Measurements from ENCODE around the gene BTBD18. TPM values are rescaled to one million over a fixed set of nuclear protein-coding genes. Genes with fewer than 3 reads are reported as not detected.
A peak's percentile ranks its signal among the peaks of the same experiment; 100 is the strongest.

BTBD18 gene
- total RNA-seq, 4 donors from 2014 or later = not detected

- intact Hi-C loops (cut with DNase I) = no loop called here
- Histone ChIP-seq H3K36me3 (no peaks in the 10 kb centered on the region), H3K27ac (replicated peaks in 1 of 4) (peak overlapping the region; percentile 75 to 82 (median 78)), H3K9me3 (no peaks in the 10 kb centered on the region), H3K4me1 (peaks cover 93 to 100% (median 99%) of the 10 kb centered on the region in 4 donors), H3K27me3 (no peaks in the 10 kb centered on the region), H3K4me3 (peak overlapping the region; percentile 9 to 20 (median 12))
- 31% methylated on average over 3 of the region's 3 CpGs for WGBS
- no peak for DNase-seq (ENCODE audit: extremely low spot score)
- TF ChIP-seq POLR2AphosphoS5 (IDR thresholded peaks at IDR 0.05) = no peak
- no peak for TF ChIP-seq EP300 (IDR thresholded peaks at IDR 0.05)
- no peak for TF ChIP-seq CTCF (IDR thresholded peaks at IDR 0.05)
- TF ChIP-seq POLR2A (IDR thresholded peaks at IDR 0.05; ENCODE audit: low read depth) = no peak
These were observed 24.5 kb upstream of the BTBD18 start for GRCh38 chr11:57776031-57776521.

- intact Hi-C loops (cut with DNase I) = no loop called here
- Histone ChIP-seq H3K36me3 (no peaks in the 10 kb centered on the region), H3K27ac (replicated peaks in 1 of 4) (peak overlapping the region; percentile 75 to 82 (median 78)), H3K9me3 (no peaks in the 10 kb centered on the region), H3K27me3 (no peaks in the 10 kb centered on the region), H3K4me1 (peaks cover 92 to 100% (median 98%) of the 10 kb centered on the region in 4 donors), H3K4me3 (peak overlapping the region; percentile 9 to 20 (median 12))
- DNase-seq (ENCODE audit: extremely low spot score) = no peak
- 41% methylated on average over 5 of the region's 5 CpGs for WGBS
- no peak for TF ChIP-seq POLR2AphosphoS5 (IDR thresholded peaks at IDR 0.05)
These were observed 23.9 kb upstream of the BTBD18 start for GRCh38 chr11:57775491-57775890.

- no peaks in the 10 kb centered on the region for H3K27me3 ChIP-seq
- H3K27ac ChIP-seq (replicated peaks in 1 of 4) = peak overlapping the region in 1 of 4 donors; percentile 26
- no peaks in the 10 kb centered on the region for H3K36me3 ChIP-seq
- DNase-seq (ENCODE audit: extremely low spot score) = no peak
- WGBS = 73% methylated on average over 5 of the region's 5 CpGs
- H3K4me3 ChIP-seq = no peak overlapping the region
- peaks cover 90 to 98% (median 94%) of the 10 kb centered on the region in 4 donors for H3K4me1 ChIP-seq
- intact Hi-C loops (cut with DNase I) = no loop called here
- no peaks in the 10 kb centered on the region for H3K9me3 ChIP-seq
- TF ChIP-seq EP300 (IDR thresholded peaks at IDR 0.05) (no peak), CTCF (IDR thresholded peaks at IDR 0.05) (no peak), POLR2A (IDR thresholded peaks at IDR 0.05; ENCODE audit: low read depth) (no peak), POLR2AphosphoS5 (IDR thresholded peaks at IDR 0.05) (no peak)
These were observed 21.5 kb upstream of the BTBD18 start for GRCh38 chr11:57773026-57773598.

GRCh38 chr11:57772562-57772961 lies 20.9 kb upstream of the BTBD18 start:
- 61% methylated on average over 4 of the region's 4 CpGs for WGBS

GRCh38 chr11:57771365-57771764 lies 19.7 kb upstream of the BTBD18 start:
- no peak overlapping the region for H3K27ac ChIP-seq (replicated peaks in 1 of 4)
- H3K36me3 ChIP-seq = no peaks in the 10 kb centered on the region
- no peaks in the 10 kb centered on the region for H3K9me3 ChIP-seq
- no peak overlapping the region for H3K4me3 ChIP-seq
- no peak for DNase-seq (ENCODE audit: extremely low spot score)
- peaks cover 79 to 97% (median 94%) of the 10 kb centered on the region in 4 donors for H3K4me1 ChIP-seq
- TF ChIP-seq POLR2AphosphoS5 (IDR thresholded peaks at IDR 0.05) = no peak
- TF ChIP-seq CTCF (IDR thresholded peaks at IDR 0.05) = no peak
- TF ChIP-seq EP300 (IDR thresholded peaks at IDR 0.05) = no peak
- no peak for TF ChIP-seq POLR2A (IDR thresholded peaks at IDR 0.05; ENCODE audit: low read depth)
- intact Hi-C loops (cut with DNase I) = no loop called here
- H3K27me3 ChIP-seq = no peaks in the 10 kb centered on the region
- WGBS = 86% methylated on average over 3 of the region's 3 CpGs

More at GRCh38 chr11:57772562-57772961, 20.9 kb upstream of the BTBD18 start:
- intact Hi-C loops (cut with DNase I) = no loop called here
- H3K9me3 ChIP-seq = no peaks in the 10 kb centered on the region
- H3K27ac ChIP-seq (replicated peaks in 1 of 4) = peak overlapping the region in 1 of 4 donors; percentile 26
- no peaks in the 10 kb centered on the region for H3K36me3 ChIP-seq
- H3K4me1 ChIP-seq = peaks cover 88 to 98% (median 94%) of the 10 kb centered on the region in 4 donors
- DNase-seq (ENCODE audit: extremely low spot score) = no peak
- no peaks in the 10 kb centered on the region for H3K27me3 ChIP-seq
- TF ChIP-seq POLR2AphosphoS5 (IDR thresholded peaks at IDR 0.05) (no peak), EP300 (IDR thresholded peaks at IDR 0.05) (no peak), CTCF (IDR thresholded peaks at IDR 0.05) (no peak), POLR2A (IDR thresholded peaks at IDR 0.05; ENCODE audit: low read depth) (no peak)
- no peak overlapping the region for H3K4me3 ChIP-seq
